PC-3 (cell line): ENCODE results near the gene AKAP13. TPM values are rescaled to one million over a fixed set of nuclear protein-coding genes. Genes with fewer than 3 reads are reported as not detected.
A peak's percentile ranks its signal among the peaks of the same experiment; 100 is the strongest.

ENCODE experiments used
- ATAC-seq: fragments of 200-7000 bp; cut with Tn5 transposase; 2 replicates; pipeline ENCODE4 v1.9.1; 2020; ENCODE audit warnings: mild to moderate bottlenecking, moderate library complexity
- BruUV-seq: library from RNA; stranded (reverse); fragments of 400-500 nt; replicated peaks from 2 replicates; lab custom pipeline; 2021; lab: Mats Ljungman, UMichigan
- CTCF ChIA-PET: fragments of 300-600 bp; sonication (Branson Sonifier 250); formaldehyde crosslinking; loops from one replicate; lab custom pipeline; 2022; ENCODE audit warnings: antibody characterized with exemption; lab: Charles Lee
- POLR2A ChIA-PET: fragments of 300-600 bp; sonication (Branson Sonifier 250); formaldehyde crosslinking; loops from one replicate; lab custom pipeline; 2022; ENCODE audit warnings: antibody characterized with exemption; ENCODE audit not compliant: unreplicated experiment; lab: Charles Lee
- DNase-seq: peaks from one replicate; pipeline ENCODE4 v3.0.0-alpha.2; 2015
- H2AFZ ChIP-seq: fragments of 300-600 bp; sonication (generic); 2 replicates; pipeline ENCODE4 v1.6.0; 2016; ENCODE audit warnings: antibody characterized with exemption, low read length
- H3F3A ChIP-seq: fragments of 300-600 bp; sonication (generic); one replicate; pipeline ENCODE4 v1.6.0; 2017; ENCODE audit warnings: antibody characterized with exemption, low read length, control low read depth, mild to moderate bottlenecking; ENCODE audit not compliant: unreplicated experiment
- H3K27ac ChIP-seq: fragments of 300-600 bp; sonication (generic); 2 replicates; pipeline ENCODE4 v1.5.1; 2016; ENCODE audit warnings: mild to moderate bottlenecking, low read length
- H3K27me3 ChIP-seq: fragments of 300-600 bp; sonication (generic); 2 replicates; pipeline ENCODE4 v1.6.1; 2016; ENCODE audit warnings: low read length, mixed read lengths
- H3K36me3 ChIP-seq: fragments of 300-600 bp; sonication (generic); 2 replicates; pipeline ENCODE4 v1.6.1; 2016; ENCODE audit warnings: low read depth, mixed run types, low read length, mixed read lengths
- H3K4me1 ChIP-seq: fragments of 300-600 bp; sonication (generic); 2 replicates; pipeline ENCODE4 v1.5.1; 2016; ENCODE audit warnings: low read length; ENCODE audit not compliant: insufficient read depth
- H3K4me2 ChIP-seq: fragments of 300-600 bp; sonication (generic); 2 replicates; pipeline ENCODE4 v1.6.0; 2016; ENCODE audit warnings: low read length
- H3K4me3 ChIP-seq: fragments of 300-600 bp; sonication (generic); 2 replicates; pipeline ENCODE4 v1.5.1; 2016; ENCODE audit warnings: mild to moderate bottlenecking, low read length, mixed read lengths
- H3K79me2 ChIP-seq: fragments of 300-600 bp; sonication (generic); 2 replicates; pipeline ENCODE4 v1.6.1; 2017; ENCODE audit warnings: low read length, mixed read lengths
- H3K9ac ChIP-seq: fragments of 300-600 bp; sonication (generic); 2 replicates; pipeline ENCODE4 v1.6.0; 2016; ENCODE audit warnings: mild to moderate bottlenecking, low read length
- H3K9me2 ChIP-seq: fragments of 300-600 bp; sonication (generic); replicated peaks from 2 replicates; pipeline ENCODE4 v1.6.1; 2016; ENCODE audit warnings: mixed run types, low read length, mixed read lengths
- H3K9me3 ChIP-seq: fragments of 300-600 bp; sonication (generic); 2 replicates; pipeline ENCODE4 v1.6.1; 2016; ENCODE audit warnings: low read length, mixed read lengths
- H4K20me1 ChIP-seq: fragments of 300-600 bp; sonication (generic); 2 replicates; pipeline ENCODE4 v1.6.1; 2016; ENCODE audit warnings: low read length, mixed read lengths
- EZH2 ChIP-seq: fragments of 300-600 bp; sonication (generic); IDR thresholded peaks from one replicate; pipeline ENCODE4 v1.6.1; 2017; ENCODE audit warnings: antibody characterized with exemption, mild to moderate bottlenecking, low read length; ENCODE audit not compliant: unreplicated experiment
- EZH2phosphoT487 ChIP-seq: fragments of 300-600 bp; sonication (generic); IDR thresholded peaks from 2 replicates; pipeline ENCODE4 v1.6.1; 2018; ENCODE audit warnings: mild to moderate bottlenecking, antibody characterized with exemption, low read length, borderline replicate concordance
- intact Hi-C: fragments of 100-400 bp; cut with micrococcal nuclease; formaldehyde crosslinking; loops from 2 replicates; pipeline ENCODE4 v1.9.0; 2023
- total RNA-seq: library from RNA; depleted of rRNA; stranded (reverse); fragments of >200 nt; gene quantifications from 2 replicates; pipeline ENCODE4 v1.2.3, GENCODE V29; 2014
- TF ChIP-seq, protein P1 (sequence below): fragments of 300-600 bp; sonication (generic); conservative IDR thresholded peaks from 2 replicates; pipeline ENCODE4 v1.5.1; 2017; ENCODE audit warnings: antibody characterized with exemption, low read depth, mild to moderate bottlenecking, low read length

The AKAP13 gene
- total RNA-seq, 1 experiment from 2014 or later: 36.8 TPM

DNA sequence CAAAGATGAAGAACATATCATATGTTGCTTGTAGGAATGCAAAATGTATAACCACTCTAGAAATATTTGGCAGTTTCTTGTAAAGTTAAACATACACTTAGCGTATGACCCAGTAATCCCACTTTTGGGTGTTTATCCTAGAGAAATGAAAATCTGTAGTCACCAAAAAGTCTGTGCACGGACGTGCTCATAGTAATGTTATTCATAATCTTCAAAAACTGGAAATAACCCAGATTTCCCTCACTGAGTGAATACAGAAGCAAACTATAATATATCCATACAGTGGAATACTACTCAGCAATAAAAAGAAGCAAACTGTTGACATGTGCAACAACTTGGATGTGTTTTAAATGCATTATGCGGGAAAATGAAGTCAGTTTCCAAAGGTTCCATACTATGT, 155.9 kb downstream of the AKAP13 start:
- ATAC-seq: no peak

DNA sequence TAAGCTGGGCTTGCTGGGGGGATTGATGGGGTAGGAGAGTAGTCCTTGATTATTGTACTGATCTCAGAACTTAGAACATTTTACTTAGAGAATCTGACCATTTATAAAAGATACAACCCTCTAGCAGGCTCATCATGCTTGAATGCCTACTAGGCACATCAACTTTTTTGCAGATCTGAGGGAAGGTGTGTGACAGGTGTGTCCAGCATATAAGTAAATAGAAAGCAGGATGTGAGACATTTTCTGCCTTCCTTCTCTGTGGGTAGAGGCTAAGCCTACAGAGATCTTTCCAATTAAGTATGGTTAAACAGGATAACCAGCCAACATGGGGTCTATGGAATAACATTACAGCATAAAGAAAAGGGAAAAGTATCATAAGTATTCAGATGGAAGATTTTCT, 159.1 kb downstream of the AKAP13 start:
- 0 out of 2 replicates have a peak overlapping the region, but pooled peaks have one; percentile 13 for H3K27ac ChIP-seq
- ATAC-seq (peak; percentile 78), DNase-seq (peak; percentile 60)
- no peaks in the 10 kb centered on the region for H3K27me3 ChIP-seq
- H3K79me2 ChIP-seq: peaks cover 26% of the 10 kb centered on the region
- peaks cover 48% of the 10 kb centered on the region for H3K4me1 ChIP-seq
- peaks cover 16% of the 10 kb centered on the region; the same call in 1 of the 2 replicates for H4K20me1 ChIP-seq
- no peak overlapping the region for H2AFZ ChIP-seq
- H3K9me3 ChIP-seq: no peaks in the 10 kb centered on the region
- no peak overlapping the region for H3K4me3 ChIP-seq
- peaks cover 9% of the 10 kb centered on the region; the same call in 1 of the 2 replicates for H3K36me3 ChIP-seq
- H3F3A ChIP-seq: no peaks in the 10 kb centered on the region
- TF ChIP-seq, protein P1, sequence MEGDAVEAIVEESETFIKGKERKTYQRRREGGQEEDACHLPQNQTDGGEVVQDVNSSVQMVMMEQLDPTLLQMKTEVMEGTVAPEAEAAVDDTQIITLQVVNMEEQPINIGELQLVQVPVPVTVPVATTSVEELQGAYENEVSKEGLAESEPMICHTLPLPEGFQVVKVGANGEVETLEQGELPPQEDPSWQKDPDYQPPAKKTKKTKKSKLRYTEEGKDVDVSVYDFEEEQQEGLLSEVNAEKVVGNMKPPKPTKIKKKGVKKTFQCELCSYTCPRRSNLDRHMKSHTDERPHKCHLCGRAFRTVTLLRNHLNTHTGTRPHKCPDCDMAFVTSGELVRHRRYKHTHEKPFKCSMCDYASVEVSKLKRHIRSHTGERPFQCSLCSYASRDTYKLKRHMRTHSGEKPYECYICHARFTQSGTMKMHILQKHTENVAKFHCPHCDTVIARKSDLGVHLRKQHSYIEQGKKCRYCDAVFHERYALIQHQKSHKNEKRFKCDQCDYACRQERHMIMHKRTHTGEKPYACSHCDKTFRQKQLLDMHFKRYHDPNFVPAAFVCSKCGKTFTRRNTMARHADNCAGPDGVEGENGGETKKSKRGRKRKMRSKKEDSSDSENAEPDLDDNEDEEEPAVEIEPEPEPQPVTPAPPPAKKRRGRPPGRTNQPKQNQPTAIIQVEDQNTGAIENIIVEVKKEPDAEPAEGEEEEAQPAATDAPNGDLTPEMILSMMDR: no peak
- TF ChIP-seq EZH2phosphoT487 (no peak), EZH2 (no peak)
- intact Hi-C loops: no loop called here
- BruUV-seq: no TSS peak
- peak overlapping the region; percentile 49 for H3K4me2 ChIP-seq
- ChIA-PET POLR2A (no interaction called here), CTCF (no interaction called here)
- H3K9me2 ChIP-seq: no peaks in the 10 kb centered on the region
- H3K9ac ChIP-seq: no peak overlapping the region

More for the DNA sequence above, 155.9 kb downstream of the AKAP13 start:
- no peaks in the 10 kb centered on the region for H3K9me2 ChIP-seq
- no peak overlapping the region for H2AFZ ChIP-seq
- H3K4me1 ChIP-seq: peaks cover 22% of the 10 kb centered on the region
- no peaks in the 10 kb centered on the region for H3K27me3 ChIP-seq
- H3F3A ChIP-seq: no peaks in the 10 kb centered on the region
- intact Hi-C loops: no loop called here
- H3K4me3 ChIP-seq: no peak overlapping the region
- TF ChIP-seq EZH2 (no peak), EZH2phosphoT487 (no peak)
- TF ChIP-seq, protein P1: no peak
- H3K27ac ChIP-seq: no peak overlapping the region
- peaks cover 13% of the 10 kb centered on the region; the same call in 1 of the 2 replicates for H3K79me2 ChIP-seq
- no peak overlapping the region for H3K4me2 ChIP-seq
- no TSS peak for BruUV-seq
- DNase-seq: no peak
- ChIA-PET POLR2A (no interaction called here), CTCF (no interaction called here)
- H3K9ac ChIP-seq: no peak overlapping the region
- no peaks in the 10 kb centered on the region for H3K9me3 ChIP-seq
- H4K20me1 ChIP-seq: peaks cover 4% of the 10 kb centered on the region; the same call in 1 of the 2 replicates
- H3K36me3 ChIP-seq: peaks cover 4% of the 10 kb centered on the region; the same call in 1 of the 2 replicates

DNA sequence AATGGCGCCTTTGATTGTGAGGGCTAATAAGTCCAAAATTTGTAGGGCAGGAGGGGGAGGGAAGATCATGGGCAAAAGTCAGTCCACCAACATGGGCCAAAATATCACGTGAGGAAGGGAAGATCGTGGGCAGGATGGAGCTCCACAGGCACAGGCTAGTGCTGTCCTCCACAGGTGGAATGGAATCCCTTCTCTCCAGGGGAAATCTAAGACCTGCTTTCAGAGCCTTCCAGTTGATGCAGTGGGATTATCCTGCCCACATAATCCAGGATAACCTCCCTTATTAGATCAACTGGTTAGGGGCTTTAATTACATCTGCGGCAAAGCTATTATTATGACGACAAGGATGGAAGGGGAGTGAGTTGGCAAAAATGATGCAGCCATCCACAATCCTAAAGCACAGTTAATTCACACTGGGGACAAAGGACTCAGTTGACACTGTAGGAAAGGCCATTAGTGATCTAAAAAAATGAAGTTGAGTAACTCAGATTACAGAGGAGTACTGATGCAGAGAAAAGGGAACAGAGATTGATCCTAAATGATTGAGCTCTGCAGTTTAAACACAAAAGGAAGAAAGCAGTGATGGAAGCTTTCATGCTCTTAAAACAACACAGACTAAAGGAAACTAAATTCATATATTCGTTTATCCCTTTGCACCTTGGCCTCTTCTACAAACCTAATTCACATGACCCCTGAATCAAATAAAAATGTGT, 159.8 kb downstream of the AKAP13 start:
- DNase-seq (no peak), ATAC-seq (no peak)
- no peak overlapping the region for H3K27ac ChIP-seq
- no peak overlapping the region for H3K4me3 ChIP-seq
- H3F3A ChIP-seq: no peaks in the 10 kb centered on the region
- H3K9ac ChIP-seq: no peak overlapping the region
- intact Hi-C loops: loop anchor here (5.0 kb wide), 1 partner anchor 52 kb away; no protein-coding TSS in a partner anchor
- peaks cover 48% of the 10 kb centered on the region for H3K4me1 ChIP-seq
- H3K79me2 ChIP-seq: peaks cover 26% of the 10 kb centered on the region
- H3K9me3 ChIP-seq: no peaks in the 10 kb centered on the region
- H3K27me3 ChIP-seq: no peaks in the 10 kb centered on the region
- H3K9me2 ChIP-seq: no peaks in the 10 kb centered on the region
- ChIA-PET POLR2A (no interaction called here), CTCF (no interaction called here)
- peaks cover 16% of the 10 kb centered on the region; the same call in 1 of the 2 replicates for H4K20me1 ChIP-seq
- H3K4me2 ChIP-seq: peak overlapping the region; percentile 49
- no TSS peak for BruUV-seq
- TF ChIP-seq, protein P1: no peak
- no peak for TF ChIP-seq EZH2phosphoT487
- H2AFZ ChIP-seq: no peak overlapping the region
- H3K36me3 ChIP-seq: 0 out of 2 replicates have a peak, but pooled peaks cover 6% of the 10 kb centered on the region
